Astrocyte of the cerebellum (primary cell): Measurements from ENCODE around the gene KLK5.

ENCODE experiments used
- DNase-seq: peaks from one replicate; pipeline ENCODE4 v3.0.0-alpha.2; 2011; ENCODE audit warnings: low read depth
- H3K4me3 ChIP-seq: 2 replicates; pipeline ENCODE4 v1.5.1; 2011; ENCODE audit warnings: mild to moderate bottlenecking, low read depth, low read length, moderate library complexity
- CTCF ChIP-seq: IDR thresholded peaks from 2 replicates; pipeline ENCODE4 v1.5.1; 2012; ENCODE audit warnings: low read length, low read depth, moderate library complexity, mild to moderate bottlenecking; ENCODE audit errors: missing control alignments
- in situ Hi-C: cut with HindIII; loops from 2 replicates; pipeline ENCODE4 v1.10.0; 2017; ENCODE audit warnings: low sequenced_read_pairs

KLK5 gene

GRCh38 chr19:50894478-50895356 is 58.1 kb downstream of the KLK5 start:
- TF ChIP-seq CTCF, result no peak
- in situ Hi-C loops, result no loop called here

More at GRCh38 chr19:50894478-50895356, 58.1 kb downstream of the KLK5 start:
- H3K4me3 ChIP-seq, result no peak overlapping the region
- DNase-seq, result no peak
